Left colon (tissue), 2 donors: Measurements from ENCODE around the gene TBC1D2B. TPM values are rescaled to one million over a fixed set of nuclear protein-coding genes. Genes with fewer than 3 reads are reported as not detected.

Experiments used
- ATAC-seq: fragments of 200-7000 bp; cut with Tn5 transposase; one replicate; pipeline ENCODE4 v1.9.1; 2020; ENCODE audit warnings: mild to moderate bottlenecking, moderate library complexity
- DNase-seq, 2 donors: peaks; one replicate each; pipeline ENCODE4 v3.0.0-alpha.2; 2020
- intact Hi-C, 2 donors: fragments of 100-400 bp; cut with DNase I in 1 of 2; cut with micrococcal nuclease in 1 of 2; formaldehyde crosslinking; loops; one replicate each; pipeline versions ENCODE4 v1.11.2 to v1.14.0; 2022; cut with DNase I, micrococcal nuclease
- total RNA-seq, 2 donors: library from RNA; stranded (reverse); fragmentation: NEBNext Ultra II Directional; extraction: Animal tissue kit (Norgen Biotek cat#: 25700); gene quantifications; one replicate each; pipeline ENCODE4 v1.2.1, GENCODE V29; 2021
- donor health status: DM: no; HTN: no; CAD: no.
- donor health status: DM: yes; HTN: yes; CAD: no.

The TBC1D2B gene
- total RNA-seq, 2 donors from 2014 or later, result 41.3 to 63.5 TPM

GRCh38 chr15:78046796-78047341 lies 30.6 kb downstream of the TBC1D2B start:
- ATAC-seq (peak; percentile 69), DNase-seq (no peak)
- intact Hi-C loops, result no loop called here

- intact Hi-C loops, result no loop called here
- ATAC-seq (peak; percentile 62), DNase-seq (no peak)
These were observed 32.3 kb downstream of the TBC1D2B start for GRCh38 chr15:78045189-78045588.

GRCh38 chr15:78044407-78045155 lies 32.9 kb downstream of the TBC1D2B start:
- no peak for DNase-seq
- intact Hi-C loops, result no loop called here
- peak; percentile 17 for ATAC-seq

DNA sequence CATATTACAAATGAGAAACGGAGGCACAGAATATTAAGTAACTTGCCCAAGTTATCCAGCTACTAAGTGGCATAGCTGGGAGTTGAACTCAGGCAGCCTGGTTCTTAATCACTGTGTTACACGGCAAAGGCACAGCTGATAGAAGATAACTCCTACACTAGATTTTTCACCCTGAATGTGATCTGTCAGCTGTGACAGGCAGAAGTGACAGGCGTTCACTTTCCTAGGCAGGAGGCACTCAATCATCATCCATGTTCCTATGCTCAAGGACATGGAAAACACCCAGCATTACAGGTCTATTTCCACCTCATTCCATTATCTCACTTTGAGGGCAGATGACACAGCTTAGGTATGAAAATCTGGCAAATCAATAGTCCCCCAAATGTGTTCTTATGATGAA lies 35.6 kb downstream of the TBC1D2B start:
- ATAC-seq (no peak), DNase-seq (no peak)
- intact Hi-C loops, result no loop called here

DNA sequence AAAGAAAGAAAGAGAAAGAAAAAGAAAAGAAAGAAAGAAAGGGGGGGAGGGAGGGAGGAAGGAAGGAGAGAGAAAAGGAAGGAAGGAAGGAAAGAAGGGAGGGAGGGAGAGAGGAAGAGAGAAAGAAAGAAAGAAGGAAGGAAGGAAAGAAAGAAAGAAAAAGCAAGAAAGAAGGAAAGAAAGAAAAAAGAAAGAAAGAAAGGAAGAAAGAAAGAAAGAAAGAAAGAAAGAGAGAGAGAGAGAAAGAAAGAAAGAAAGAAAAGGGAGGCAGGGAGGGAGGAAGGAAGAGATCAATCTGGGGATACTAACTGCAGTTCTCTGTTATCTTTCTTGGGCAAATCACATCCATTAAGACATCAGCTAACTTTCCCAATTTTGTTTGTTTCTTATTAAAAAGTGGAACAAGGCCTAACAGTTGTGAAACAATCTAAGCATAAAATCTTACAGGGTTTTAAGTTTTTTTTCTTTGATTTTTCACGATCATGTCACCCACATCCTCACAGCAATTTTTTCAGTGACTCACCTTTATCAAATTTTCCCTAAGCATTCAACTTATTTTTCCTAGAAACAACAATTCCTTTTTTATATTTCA lies 36.8 kb downstream of the TBC1D2B start:
- intact Hi-C loops, result no loop called here

DNA sequence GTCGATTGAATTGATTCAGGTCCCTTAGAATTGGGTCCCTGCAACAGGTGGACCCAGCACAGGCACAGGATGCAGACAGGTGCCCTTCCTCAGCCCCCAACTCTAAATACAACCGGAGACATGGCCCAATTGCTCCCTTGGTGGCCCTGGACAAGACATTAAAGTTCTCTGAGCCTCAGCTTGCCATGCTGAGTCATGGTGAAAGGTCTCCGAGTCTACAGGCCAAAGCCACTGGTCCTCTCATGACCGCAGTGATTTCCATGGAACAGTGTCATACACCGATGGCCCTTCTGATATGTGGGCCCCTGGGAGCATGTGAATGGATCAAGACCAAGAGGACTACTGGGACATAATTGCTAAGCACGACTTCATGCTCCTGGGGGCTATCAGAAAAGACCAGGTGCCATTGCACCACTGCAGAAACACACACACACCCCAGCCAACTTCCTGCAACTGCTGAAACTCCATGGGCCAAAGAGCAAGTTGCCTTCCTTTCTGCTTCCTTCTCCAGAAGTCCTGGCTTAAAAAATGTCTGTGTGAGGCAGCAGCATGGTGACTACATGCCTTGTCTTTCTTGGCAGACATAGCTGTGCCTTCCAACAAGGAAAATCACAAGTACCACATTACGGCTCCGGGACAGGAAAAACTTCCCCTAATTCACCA lies 38.8 kb downstream of the TBC1D2B start:
- peak; percentile 67 for ATAC-seq
- no peak for DNase-seq
- intact Hi-C loops, result no loop called here

More for the DNA sequence above, 36.8 kb downstream of the TBC1D2B start:
- DNase-seq (no peak), ATAC-seq (no peak)

- intact Hi-C loops, result no loop called here
- DNase-seq (no peak), ATAC-seq (no peak)
These were observed 39.7 kb downstream of the TBC1D2B start for GRCh38 chr15:78037779-78038305.

DNA sequence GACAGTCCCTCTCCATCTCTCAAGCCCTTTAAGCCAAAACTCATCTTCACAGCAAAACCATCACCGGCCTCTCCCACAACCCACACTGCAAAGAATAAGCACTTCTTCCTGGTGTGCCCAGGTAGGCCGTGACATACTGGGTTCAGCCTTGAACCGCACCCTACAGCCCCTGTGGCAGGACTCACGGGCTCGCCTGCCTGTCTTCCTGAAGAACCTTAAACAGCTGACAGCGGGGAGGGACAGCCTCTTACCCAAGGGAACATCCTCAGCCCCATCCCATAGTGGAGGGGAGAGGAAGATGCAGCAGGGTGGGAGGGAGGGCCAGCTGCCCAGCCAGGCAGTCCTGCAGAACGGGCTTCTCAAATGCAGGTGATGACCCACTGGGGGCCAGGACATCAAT lies 40.2 kb downstream of the TBC1D2B start:
- intact Hi-C loops, result no loop called here

GRCh38 chr15:78035861-78036476 lies 41.5 kb downstream of the TBC1D2B start:
- DNase-seq, result no peak
- no peak for ATAC-seq
- intact Hi-C loops, result no loop called here

More for the DNA sequence above, 40.2 kb downstream of the TBC1D2B start:
- ATAC-seq (peak; percentile 36), DNase-seq (no peak)

- ATAC-seq, result no peak
- DNase-seq, result no peak
- intact Hi-C loops, result no loop called here
These were observed 42.2 kb downstream of the TBC1D2B start for GRCh38 chr15:78035321-78035751.

DNA sequence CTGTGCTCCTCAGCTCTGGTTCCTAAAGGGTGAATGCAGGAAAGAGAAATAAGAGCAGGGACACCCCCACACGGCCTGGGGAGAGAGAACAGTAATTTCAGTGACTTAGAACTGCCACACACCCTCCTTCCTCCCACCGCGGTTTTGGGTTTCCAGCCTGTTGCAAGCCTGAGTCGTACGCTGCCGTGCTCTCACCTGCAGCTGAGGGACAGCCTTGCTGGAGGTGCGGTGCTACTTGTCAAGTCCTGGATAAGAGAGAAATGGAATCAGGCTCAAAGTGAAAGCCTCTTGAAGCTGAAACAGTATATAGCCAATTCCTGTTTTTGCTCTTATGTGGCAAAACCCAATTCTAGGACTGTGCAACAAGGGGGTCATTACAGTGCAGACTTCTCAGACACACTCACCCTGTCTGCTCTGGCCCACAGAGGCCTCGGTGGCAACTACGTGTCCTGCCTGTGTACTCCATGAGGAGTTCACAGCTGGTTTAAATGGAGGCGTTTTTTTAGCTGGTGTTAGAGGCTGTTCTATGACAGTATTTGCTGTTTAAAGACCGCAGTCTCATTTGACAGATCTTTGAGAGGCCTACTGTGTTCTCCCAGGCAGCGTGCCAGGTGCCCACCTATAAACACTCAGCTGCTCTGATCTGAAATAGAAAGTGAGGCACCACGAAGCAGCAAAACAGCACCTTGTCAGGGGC lies 42.9 kb downstream of the TBC1D2B start:
- ATAC-seq (peak; percentile 18), DNase-seq (peak in 1 of 2 donors; percentile 57)
- intact Hi-C loops, result no loop called here

DNA sequence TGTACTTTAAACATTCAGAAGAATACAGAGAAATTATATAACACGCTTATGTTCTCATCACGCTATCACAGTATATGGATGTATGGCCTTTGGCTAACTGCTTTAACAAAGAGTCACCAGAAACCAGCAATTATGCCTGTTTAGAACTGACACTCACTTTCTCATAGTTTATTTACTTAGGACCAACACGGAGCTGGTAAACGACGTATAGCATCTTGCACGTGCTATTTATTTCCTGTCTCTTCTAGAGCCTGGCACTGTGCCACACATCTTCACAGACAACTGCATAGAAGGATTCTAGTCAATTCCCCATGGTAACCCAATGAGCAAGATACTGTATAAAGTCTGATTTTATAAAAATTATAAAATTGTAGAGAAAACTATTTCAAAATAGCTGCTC lies 43.6 kb downstream of the TBC1D2B start:
- ATAC-seq (no peak), DNase-seq (peak in 1 of 2 donors; percentile 49)
- intact Hi-C loops, result no loop called here

DNA sequence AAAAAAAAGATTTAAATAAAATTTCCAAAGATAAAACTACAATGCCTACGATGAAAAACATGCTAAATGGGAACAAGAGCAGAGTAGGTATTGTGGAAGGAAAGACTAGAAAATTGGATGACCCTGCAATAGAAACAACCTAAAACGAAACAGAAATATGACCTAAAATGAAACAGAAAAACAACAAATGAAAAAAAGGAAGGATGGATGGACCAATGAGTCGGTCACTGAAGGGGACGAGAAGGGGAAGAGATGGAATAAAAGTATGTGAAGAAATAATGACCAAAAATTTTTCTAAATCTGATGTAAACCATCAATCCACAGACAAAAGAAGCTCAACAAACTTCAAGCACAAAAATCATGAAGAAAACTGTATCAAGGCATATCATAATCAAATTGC lies 44.8 kb downstream of the TBC1D2B start:
- no peak for DNase-seq
- no peak for ATAC-seq

DNA sequence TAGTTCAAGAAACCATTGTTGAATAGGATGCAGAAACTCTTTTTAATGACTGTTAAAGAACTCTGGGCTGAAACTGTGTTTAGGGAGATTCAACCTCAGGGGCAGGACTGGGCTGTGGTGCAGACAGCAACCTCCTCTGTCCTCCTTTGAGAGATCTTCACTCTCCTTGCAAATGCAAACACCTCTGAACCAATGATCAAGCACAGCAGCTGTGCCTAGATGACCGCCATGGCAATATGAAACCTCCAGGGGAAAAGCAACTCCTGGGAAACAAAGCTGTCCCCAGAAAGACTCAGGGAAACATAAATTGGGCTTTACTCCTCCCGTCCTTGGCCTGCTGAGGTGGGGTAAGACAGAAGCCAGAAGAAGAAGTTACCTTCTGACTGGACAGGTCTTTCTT lies 52.6 kb downstream of the TBC1D2B start:
- ATAC-seq (no peak), DNase-seq (no peak)
- intact Hi-C loops, result no loop called here

More for the DNA sequence above, 44.8 kb downstream of the TBC1D2B start:
- intact Hi-C loops, result no loop called here

DNA sequence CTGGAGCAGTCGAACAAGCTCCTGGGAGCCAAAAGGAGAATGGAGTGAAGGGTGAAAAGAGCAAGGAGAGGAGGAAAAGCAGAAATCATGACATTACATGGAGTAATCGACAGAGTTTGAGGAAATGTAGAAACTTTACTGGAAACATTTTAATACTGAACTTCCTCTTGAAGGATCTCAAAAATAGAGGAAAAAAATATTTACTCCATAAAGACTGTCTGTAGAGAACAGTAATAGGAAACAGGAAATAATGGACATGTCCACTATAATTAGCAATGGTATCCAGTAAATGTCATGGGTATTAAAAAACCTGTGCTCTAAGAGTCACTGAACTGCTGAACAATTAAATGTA lies 53.0 kb downstream of the TBC1D2B start:
- ATAC-seq (no peak), DNase-seq (no peak)
- intact Hi-C loops, result no loop called here

DNA sequence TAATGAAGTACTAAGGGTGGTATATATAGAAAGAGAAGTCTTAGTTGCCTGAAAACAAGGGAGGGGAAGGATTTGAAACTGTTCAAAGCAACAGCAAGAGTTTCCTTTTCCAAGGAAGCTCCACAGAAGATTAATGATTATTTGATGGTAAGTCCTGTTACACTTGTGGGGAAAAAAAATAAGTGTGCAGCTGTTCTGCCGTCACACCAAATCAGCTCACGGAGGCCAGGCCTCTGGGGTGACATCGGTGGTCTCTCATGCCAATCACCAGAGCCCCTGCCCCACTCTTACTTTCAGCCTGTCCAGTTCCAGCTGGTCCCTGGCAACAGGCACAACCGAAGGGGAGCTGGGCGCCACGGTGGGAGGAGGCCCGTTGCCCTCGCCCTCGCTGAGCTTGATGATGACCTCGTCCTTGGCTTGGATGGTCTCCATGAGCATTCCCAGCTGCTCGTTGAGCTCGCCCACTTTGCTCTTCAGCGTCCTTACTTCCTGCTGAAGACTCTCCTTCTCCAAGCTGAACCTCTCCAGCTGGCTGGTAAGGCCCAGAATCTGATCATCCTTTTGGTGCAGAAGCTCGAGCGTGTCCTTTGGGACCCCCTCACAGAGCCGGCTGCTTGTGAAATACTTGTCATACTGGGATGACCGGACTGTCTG lies 53.5 kb downstream of the TBC1D2B start:
- DNase-seq (peak in 1 of 2 donors; percentile 56), ATAC-seq (no peak)
- intact Hi-C loops, result no loop called here

GRCh38 chr15:78023081-78023665 lies 54.3 kb downstream of the TBC1D2B start:
- DNase-seq (no peak), ATAC-seq (no peak)
- intact Hi-C loops, result no loop called here

DNA sequence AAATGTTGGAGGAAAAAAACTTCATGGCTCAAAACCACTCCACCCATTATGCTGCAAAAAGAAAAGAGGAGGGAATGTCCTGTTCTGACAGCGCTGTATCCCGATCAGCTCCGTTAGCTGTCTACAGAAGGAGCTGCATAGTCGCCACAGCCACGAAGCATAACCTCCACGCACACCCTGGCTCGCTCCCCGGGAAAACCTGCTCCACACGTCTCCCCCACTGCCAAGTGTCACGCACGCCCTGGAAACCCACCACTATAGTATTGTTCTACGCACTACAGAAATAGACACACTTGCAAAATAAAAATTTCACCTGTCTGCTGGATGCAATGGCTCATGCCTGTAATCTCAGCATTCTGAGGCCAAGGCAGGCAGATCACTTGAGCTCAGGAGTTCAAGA lies 55.8 kb downstream of the TBC1D2B start:
- intact Hi-C loops, result no loop called here
- DNase-seq, result no peak
- no peak for ATAC-seq
